Measurements from ENCODE around the gene GAMT.

DNA sequence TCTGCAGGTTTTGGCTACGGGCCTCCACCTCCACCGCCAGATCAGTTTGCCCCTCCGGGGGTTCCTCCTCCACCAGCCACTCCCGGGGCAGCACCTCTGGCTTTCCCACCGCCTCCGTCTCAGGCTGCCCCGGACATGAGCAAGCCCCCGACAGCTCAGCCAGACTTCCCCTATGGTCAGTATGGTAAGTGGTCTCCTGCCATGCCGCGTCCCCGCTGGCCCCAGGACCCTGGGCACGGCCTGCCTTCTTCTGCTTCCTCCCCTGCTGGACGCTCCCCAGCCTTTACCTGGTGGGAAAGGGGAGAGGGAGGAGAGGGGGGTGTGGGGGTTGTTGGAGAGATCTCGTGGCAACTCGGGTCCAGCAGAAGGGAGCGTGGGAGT lies 31.2 kb upstream of the GAMT start:
- TF ChIP-seq EZH2 (IDR thresholded peaks at IDR 0.05) (no peak), POLR2AphosphoS5 (IDR thresholded peaks at IDR 0.05; ENCODE audit: borderline replicate concordance, low read depth, low read length) (no peak)

All from SK-N-MC (cell line).